ENCODE results near the gene SPG7. TPM values are rescaled to one million over a fixed set of nuclear protein-coding genes. Genes with fewer than 3 reads are reported as not detected.

Gene SPG7
- total RNA-seq, 1 experiment from 2014 or later = 141 TPM

DNA sequence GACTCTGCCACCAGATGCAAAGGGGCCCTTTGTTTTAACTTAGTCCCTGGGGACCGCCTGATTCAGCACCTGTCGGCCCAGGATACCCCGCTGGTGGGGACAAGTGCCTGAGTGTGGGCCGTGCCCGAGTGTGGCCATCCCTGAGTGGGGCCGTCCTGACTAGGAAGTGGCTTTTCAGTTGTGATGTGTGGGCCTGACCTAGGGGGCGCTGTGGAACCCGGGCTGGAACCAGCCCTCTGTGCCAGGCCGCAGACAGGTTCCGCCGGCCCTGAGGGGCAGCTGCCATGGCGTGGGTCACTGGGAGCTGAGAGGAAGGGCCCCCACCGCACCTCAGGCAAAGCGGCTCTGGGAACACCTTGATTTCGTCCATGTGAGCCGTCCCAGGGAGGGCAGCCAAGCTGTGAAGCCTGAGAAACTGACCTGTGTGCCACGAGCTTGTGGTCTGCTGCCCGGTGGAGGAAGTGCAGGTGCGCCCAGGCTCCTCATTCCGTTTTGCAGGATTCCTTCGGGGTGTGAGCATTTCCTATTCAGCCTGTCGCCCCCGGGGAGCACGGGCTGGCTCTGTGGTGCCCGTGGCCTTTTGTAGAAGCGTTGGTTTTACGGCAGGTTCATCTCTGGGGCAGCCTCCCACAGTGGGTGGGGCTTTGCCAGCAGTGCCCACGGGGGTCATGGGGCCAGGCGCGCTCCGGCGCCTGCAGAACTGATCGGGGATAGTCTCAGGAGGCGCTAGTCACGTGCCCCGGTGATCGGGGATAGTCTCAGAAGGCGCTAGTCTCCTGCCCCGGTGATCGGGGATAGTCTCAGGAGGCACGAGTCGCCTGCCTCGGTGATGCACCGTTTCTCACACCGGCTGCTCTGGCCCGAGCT lies 57.5 kb downstream of the SPG7 start (continued):
- TF ChIP-seq, protein P1, sequence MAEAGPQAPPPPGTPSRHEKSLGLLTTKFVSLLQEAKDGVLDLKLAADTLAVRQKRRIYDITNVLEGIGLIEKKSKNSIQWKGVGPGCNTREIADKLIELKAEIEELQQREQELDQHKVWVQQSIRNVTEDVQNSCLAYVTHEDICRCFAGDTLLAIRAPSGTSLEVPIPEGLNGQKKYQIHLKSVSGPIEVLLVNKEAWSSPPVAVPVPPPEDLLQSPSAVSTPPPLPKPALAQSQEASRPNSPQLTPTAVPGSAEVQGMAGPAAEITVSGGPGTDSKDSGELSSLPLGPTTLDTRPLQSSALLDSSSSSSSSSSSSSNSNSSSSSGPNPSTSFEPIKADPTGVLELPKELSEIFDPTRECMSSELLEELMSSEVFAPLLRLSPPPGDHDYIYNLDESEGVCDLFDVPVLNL (CRISPR knock-in tag; IDR thresholded peaks at IDR 0.05; ENCODE audit: borderline replicate concordance, low read depth) = no peak
- TF ChIP-seq, protein P2, sequence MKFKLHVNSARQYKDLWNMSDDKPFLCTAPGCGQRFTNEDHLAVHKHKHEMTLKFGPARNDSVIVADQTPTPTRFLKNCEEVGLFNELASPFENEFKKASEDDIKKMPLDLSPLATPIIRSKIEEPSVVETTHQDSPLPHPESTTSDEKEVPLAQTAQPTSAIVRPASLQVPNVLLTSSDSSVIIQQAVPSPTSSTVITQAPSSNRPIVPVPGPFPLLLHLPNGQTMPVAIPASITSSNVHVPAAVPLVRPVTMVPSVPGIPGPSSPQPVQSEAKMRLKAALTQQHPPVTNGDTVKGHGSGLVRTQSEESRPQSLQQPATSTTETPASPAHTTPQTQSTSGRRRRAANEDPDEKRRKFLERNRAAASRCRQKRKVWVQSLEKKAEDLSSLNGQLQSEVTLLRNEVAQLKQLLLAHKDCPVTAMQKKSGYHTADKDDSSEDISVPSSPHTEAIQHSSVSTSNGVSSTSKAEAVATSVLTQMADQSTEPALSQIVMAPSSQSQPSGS (CRISPR knock-in tag; IDR thresholded peaks at IDR 0.05; ENCODE audit: borderline replicate concordance, low read depth) = no peak
- TF ChIP-seq KAT7 (CRISPR knock-in tag; IDR thresholded peaks at IDR 0.05; ENCODE audit: borderline replicate concordance) (peak; percentile 61; the same call in 1 of the 2 replicates), EMX1 (CRISPR knock-in tag; IDR thresholded peaks at IDR 0.05) (peak; percentile 94), RELA (CRISPR knock-in tag; IDR thresholded peaks at IDR 0.05; ENCODE audit: borderline replicate concordance) (peak; percentile 73; the same call in 1 of the 2 replicates), ETV6 (CRISPR knock-in tag; IDR thresholded peaks at IDR 0.05) (peak; percentile 57), GABPB1 (CRISPR knock-in tag; IDR thresholded peaks at IDR 0.05) (peak; percentile 47), GTF2I (CRISPR knock-in tag; conservative IDR thresholded peaks at IDR 0.05) (no peak), PRRX2 (CRISPR knock-in tag; IDR thresholded peaks at IDR 0.05) (peak; percentile 95), TP53 (CRISPR knock-in tag; IDR thresholded peaks at IDR 0.05) (peak; percentile 87; the same call in 1 of the 2 replicates), ESRRA (CRISPR knock-in tag; IDR thresholded peaks at IDR 0.05; ENCODE audit: borderline replicate concordance) (0 out of 2 replicates have a peak, but pooled peaks have one; percentile 50)
- TF ChIP-seq, protein P3, sequence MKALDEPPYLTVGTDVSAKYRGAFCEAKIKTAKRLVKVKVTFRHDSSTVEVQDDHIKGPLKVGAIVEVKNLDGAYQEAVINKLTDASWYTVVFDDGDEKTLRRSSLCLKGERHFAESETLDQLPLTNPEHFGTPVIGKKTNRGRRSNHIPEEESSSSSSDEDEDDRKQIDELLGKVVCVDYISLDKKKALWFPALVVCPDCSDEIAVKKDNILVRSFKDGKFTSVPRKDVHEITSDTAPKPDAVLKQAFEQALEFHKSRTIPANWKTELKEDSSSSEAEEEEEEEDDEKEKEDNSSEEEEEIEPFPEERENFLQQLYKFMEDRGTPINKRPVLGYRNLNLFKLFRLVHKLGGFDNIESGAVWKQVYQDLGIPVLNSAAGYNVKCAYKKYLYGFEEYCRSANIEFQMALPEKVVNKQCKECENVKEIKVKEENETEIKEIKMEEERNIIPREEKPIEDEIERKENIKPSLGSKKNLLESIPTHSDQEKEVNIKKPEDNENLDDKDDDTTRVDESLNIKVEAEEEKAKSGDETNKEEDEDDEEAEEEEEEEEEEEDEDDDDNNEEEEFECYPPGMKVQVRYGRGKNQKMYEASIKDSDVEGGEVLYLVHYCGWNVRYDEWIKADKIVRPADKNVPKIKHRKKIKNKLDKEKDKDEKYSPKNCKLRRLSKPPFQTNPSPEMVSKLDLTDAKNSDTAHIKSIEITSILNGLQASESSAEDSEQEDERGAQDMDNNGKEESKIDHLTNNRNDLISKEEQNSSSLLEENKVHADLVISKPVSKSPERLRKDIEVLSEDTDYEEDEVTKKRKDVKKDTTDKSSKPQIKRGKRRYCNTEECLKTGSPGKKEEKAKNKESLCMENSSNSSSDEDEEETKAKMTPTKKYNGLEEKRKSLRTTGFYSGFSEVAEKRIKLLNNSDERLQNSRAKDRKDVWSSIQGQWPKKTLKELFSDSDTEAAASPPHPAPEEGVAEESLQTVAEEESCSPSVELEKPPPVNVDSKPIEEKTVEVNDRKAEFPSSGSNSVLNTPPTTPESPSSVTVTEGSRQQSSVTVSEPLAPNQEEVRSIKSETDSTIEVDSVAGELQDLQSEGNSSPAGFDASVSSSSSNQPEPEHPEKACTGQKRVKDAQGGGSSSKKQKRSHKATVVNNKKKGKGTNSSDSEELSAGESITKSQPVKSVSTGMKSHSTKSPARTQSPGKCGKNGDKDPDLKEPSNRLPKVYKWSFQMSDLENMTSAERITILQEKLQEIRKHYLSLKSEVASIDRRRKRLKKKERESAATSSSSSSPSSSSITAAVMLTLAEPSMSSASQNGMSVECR (CRISPR knock-in tag; IDR thresholded peaks at IDR 0.05; ENCODE audit: borderline replicate concordance) = peak; percentile 66; the same call in 1 of the 2 replicates
- TF ChIP-seq, protein P4, sequence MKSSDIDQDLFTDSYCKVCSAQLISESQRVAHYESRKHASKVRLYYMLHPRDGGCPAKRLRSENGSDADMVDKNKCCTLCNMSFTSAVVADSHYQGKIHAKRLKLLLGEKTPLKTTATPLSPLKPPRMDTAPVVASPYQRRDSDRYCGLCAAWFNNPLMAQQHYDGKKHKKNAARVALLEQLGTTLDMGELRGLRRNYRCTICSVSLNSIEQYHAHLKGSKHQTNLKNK (CRISPR knock-in tag; IDR thresholded peaks at IDR 0.05) = peak; percentile 60
- TF ChIP-seq, protein P5, sequence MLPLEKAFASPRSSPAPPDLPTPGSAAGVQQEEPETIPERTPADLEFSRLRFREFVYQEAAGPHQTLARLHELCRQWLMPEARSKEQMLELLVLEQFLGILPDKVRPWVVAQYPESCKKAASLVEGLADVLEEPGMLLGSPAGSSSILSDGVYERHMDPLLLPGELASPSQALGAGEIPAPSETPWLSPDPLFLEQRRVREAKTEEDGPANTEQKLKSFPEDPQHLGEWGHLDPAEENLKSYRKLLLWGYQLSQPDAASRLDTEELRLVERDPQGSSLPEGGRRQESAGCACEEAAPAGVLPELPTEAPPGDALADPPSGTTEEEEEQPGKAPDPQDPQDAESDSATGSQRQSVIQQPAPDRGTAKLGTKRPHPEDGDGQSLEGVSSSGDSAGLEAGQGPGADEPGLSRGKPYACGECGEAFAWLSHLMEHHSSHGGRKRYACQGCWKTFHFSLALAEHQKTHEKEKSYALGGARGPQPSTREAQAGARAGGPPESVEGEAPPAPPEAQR (CRISPR knock-in tag; IDR thresholded peaks at IDR 0.05) = no peak
- TF ChIP-seq, protein P6, sequence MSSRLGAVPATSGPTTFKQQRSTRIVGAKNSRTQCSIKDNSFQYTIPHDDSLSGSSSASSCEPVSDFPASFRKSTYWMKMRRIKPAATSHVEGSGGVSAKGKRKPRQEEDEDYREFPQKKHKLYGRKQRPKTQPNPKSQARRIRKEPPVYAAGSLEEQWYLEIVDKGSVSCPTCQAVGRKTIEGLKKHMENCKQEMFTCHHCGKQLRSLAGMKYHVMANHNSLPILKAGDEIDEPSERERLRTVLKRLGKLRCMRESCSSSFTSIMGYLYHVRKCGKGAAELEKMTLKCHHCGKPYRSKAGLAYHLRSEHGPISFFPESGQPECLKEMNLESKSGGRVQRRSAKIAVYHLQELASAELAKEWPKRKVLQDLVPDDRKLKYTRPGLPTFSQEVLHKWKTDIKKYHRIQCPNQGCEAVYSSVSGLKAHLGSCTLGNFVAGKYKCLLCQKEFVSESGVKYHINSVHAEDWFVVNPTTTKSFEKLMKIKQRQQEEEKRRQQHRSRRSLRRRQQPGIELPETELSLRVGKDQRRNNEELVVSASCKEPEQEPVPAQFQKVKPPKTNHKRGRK (CRISPR knock-in tag; IDR thresholded peaks at IDR 0.05; ENCODE audit: borderline replicate concordance) = no peak
- TF ChIP-seq, protein P7, sequence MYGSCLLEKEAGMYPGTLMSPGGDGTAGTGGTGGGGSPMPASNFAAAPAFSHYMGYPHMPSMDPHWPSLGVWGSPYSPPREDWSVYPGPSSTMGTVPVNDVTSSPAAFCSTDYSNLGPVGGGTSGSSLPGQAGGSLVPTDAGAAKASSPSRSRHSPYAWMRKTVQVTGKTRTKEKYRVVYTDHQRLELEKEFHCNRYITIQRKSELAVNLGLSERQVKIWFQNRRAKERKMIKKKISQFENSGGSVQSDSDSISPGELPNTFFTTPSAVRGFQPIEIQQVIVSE (CRISPR knock-in tag; IDR thresholded peaks at IDR 0.05; ENCODE audit: borderline replicate concordance) = no peak
- TF ChIP-seq, protein P8, sequence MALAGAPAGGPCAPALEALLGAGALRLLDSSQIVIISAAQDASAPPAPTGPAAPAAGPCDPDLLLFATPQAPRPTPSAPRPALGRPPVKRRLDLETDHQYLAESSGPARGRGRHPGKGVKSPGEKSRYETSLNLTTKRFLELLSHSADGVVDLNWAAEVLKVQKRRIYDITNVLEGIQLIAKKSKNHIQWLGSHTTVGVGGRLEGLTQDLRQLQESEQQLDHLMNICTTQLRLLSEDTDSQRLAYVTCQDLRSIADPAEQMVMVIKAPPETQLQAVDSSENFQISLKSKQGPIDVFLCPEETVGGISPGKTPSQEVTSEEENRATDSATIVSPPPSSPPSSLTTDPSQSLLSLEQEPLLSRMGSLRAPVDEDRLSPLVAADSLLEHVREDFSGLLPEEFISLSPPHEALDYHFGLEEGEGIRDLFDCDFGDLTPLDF (CRISPR knock-in tag; IDR thresholded peaks at IDR 0.05) = no peak

All from WTC11 (cell line).